IPS-20b (cell line): ENCODE data around the gene RRAGB.
"Not testable (repeated sequence)": the region's sequence is repeated elsewhere in the genome, so short reads cannot be mapped to it uniquely, and the experiment has no call there.

Experiments
- H3K27ac ChIP-seq: one replicate; pipeline ENCODE4 v1.5.1; 2013; ENCODE audit warnings: low read length
- H3K27me3 ChIP-seq: 2 replicates; pipeline ENCODE4 v1.6.1; 2013; ENCODE audit warnings: mild to moderate bottlenecking, low read length, inconsistent platforms; ENCODE audit not compliant: insufficient read depth
- H3K36me3 ChIP-seq: 2 replicates; pipeline ENCODE4 v1.6.1; 2013; ENCODE audit warnings: low read depth, mild to moderate bottlenecking, inconsistent platforms, low read length, moderate library complexity; ENCODE audit not compliant: insufficient read depth
- H3K4me1 ChIP-seq: 2 replicates; pipeline ENCODE4 v1.6.1; 2013; ENCODE audit warnings: mild to moderate bottlenecking, control low read depth, inconsistent platforms, low read length, moderate library complexity; ENCODE audit not compliant: insufficient read depth
- H3K4me3 ChIP-seq: 2 replicates; pipeline ENCODE4 v1.5.1; 2013; ENCODE audit warnings: mild to moderate bottlenecking, low read length, inconsistent platforms
- H3K9ac ChIP-seq: 2 replicates; pipeline ENCODE4 v1.6.1; 2013; ENCODE audit warnings: low read depth, mild to moderate bottlenecking, inconsistent platforms, low read length, moderate library complexity
- H3K9me3 ChIP-seq: 2 replicates; pipeline ENCODE4 v1.6.1; 2013; ENCODE audit warnings: mild to moderate bottlenecking, low read depth, low read length, inconsistent platforms; ENCODE audit not compliant: insufficient read depth

Gene RRAGB

GRCh38 chrX:55774419-55774818 is 56.9 kb downstream of the RRAGB start:
- not testable (repeated sequence) for H3K9me3 ChIP-seq, H3K4me1 ChIP-seq, H3K4me3 ChIP-seq, H3K27ac ChIP-seq, H3K27me3 ChIP-seq, H3K9ac ChIP-seq, H3K36me3 ChIP-seq

DNA sequence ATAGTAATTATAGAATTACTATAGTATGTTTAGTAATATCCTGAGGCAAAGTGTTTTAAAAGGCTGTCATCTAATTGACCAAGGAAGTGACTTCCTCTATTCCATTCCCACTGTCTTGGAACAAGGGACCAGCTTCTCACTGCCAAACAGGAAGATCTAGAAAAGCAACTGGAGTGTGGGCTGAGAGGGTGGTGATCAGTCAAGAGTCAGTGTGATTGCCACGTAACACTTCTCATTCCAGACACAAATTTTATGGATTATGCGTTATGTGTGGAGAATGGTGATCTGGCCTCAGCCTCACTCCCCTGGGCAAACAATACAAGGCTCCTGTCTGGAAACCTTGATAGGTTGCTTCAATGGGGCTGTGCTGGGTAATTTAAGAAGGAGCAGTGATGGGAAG is 60.0 kb downstream of the RRAGB start:
- no peak overlapping the region for H3K27ac ChIP-seq
- H3K9ac ChIP-seq: no peak overlapping the region
- H3K27me3 ChIP-seq: no peaks in the 10 kb centered on the region

GRCh38 chrX:55778322-55778721 is 60.8 kb downstream of the RRAGB start:
- Histone ChIP-seq H3K36me3 (no peaks in the 10 kb centered on the region), H3K9me3 (no peaks in the 10 kb centered on the region), H3K9ac (no peak overlapping the region), H3K4me3 (no peak overlapping the region), H3K27me3 (no peaks in the 10 kb centered on the region), H3K4me1 (no peaks in the 10 kb centered on the region; the same call in 1 of the 2 replicates), H3K27ac (no peak overlapping the region)

More for the DNA sequence above, 60.0 kb downstream of the RRAGB start:
- no peaks in the 10 kb centered on the region for H3K9me3 ChIP-seq
- no peak overlapping the region for H3K4me3 ChIP-seq
- no peaks in the 10 kb centered on the region; the same call in 1 of the 2 replicates for H3K4me1 ChIP-seq
- no peaks in the 10 kb centered on the region for H3K36me3 ChIP-seq

GRCh38 chrX:55783723-55784122 is 66.2 kb downstream of the RRAGB start:
- H3K4me1 ChIP-seq: no peaks in the 10 kb centered on the region
- no peaks in the 10 kb centered on the region for H3K9me3 ChIP-seq
- no peaks in the 10 kb centered on the region for H3K36me3 ChIP-seq
- no peaks in the 10 kb centered on the region for H3K27me3 ChIP-seq
- no peak overlapping the region for H3K27ac ChIP-seq
- no peak overlapping the region for H3K9ac ChIP-seq
- no peak overlapping the region for H3K4me3 ChIP-seq

GRCh38 chrX:55787063-55787462 is 69.5 kb downstream of the RRAGB start:
- Histone ChIP-seq H3K36me3 (no peaks in the 10 kb centered on the region), H3K9me3 (no peaks in the 10 kb centered on the region), H3K4me1 (no peaks in the 10 kb centered on the region), H3K27me3 (no peaks in the 10 kb centered on the region), H3K9ac (no peak overlapping the region), H3K4me3 (no peak overlapping the region), H3K27ac (no peak overlapping the region)

- no peak overlapping the region for H3K4me3 ChIP-seq
- no peaks in the 10 kb centered on the region for H3K27me3 ChIP-seq
- no peaks in the 10 kb centered on the region for H3K36me3 ChIP-seq
- H3K9me3 ChIP-seq: no peaks in the 10 kb centered on the region
- H3K9ac ChIP-seq: no peak overlapping the region
- no peaks in the 10 kb centered on the region for H3K4me1 ChIP-seq
- no peak overlapping the region for H3K27ac ChIP-seq
Observed at GRCh38 chrX:55787727-55788126, 70.2 kb downstream of the RRAGB start.

GRCh38 chrX:55794405-55794804 is 76.9 kb downstream of the RRAGB start:
- Histone ChIP-seq H3K4me1 (no peaks in the 10 kb centered on the region), H3K9me3 (no peaks in the 10 kb centered on the region), H3K27me3 (no peaks in the 10 kb centered on the region), H3K27ac (no peak overlapping the region), H3K4me3 (no peak overlapping the region), H3K36me3 (no peaks in the 10 kb centered on the region), H3K9ac (no peak overlapping the region)

GRCh38 chrX:55796496-55796895 is 78.9 kb downstream of the RRAGB start:
- H3K27ac ChIP-seq: no peak overlapping the region
- no peaks in the 10 kb centered on the region for H3K27me3 ChIP-seq
- no peaks in the 10 kb centered on the region for H3K9me3 ChIP-seq
- H3K9ac ChIP-seq: no peak overlapping the region
- H3K4me1 ChIP-seq: no peaks in the 10 kb centered on the region
- no peak overlapping the region for H3K4me3 ChIP-seq
- H3K36me3 ChIP-seq: no peaks in the 10 kb centered on the region

DNA sequence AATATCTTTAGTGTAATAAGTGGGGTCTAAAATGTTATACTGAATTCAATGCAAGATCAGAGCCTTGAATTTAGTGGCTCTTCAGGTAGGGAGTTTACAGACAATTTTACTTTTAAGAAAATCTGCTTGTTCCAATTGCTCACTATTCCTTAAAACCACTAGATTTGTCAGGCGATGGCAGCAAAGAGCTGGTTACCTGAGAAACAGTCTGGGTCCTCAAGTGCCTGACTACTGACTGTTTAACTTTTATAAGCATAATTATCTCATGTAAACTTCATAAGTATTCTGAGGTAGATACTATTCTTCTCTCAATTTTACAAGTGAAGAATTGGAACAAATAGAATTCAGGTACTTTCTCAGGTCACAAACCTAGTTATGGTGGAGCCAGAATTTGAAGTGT is 84.3 kb downstream of the RRAGB start:
- Histone ChIP-seq H3K27me3 (no peaks in the 10 kb centered on the region), H3K9ac (no peak overlapping the region), H3K4me1 (no peaks in the 10 kb centered on the region), H3K36me3 (no peaks in the 10 kb centered on the region), H3K4me3 (no peak overlapping the region), H3K27ac (no peak overlapping the region), H3K9me3 (no peaks in the 10 kb centered on the region)
